IMR-90 (cell line): ENCODE results near the gene PRDM1. TPM values are rescaled to one million over a fixed set of nuclear protein-coding genes. Genes with fewer than 3 reads are reported as not detected.

Experiments
- ATAC-seq: fragments of 200-7000 bp; cut with Tn5 transposase; 2 replicates; pipeline ENCODE4 v1.9.1; 2020; ENCODE audit warnings: low read depth, mild to moderate bottlenecking, moderate library complexity
- BruUV-seq: library from RNA; stranded (reverse); fragments of 400-500 nt; replicated peaks from 2 replicates; lab custom pipeline; 2021; lab: Mats Ljungman, UMichigan
- CTCF ChIA-PET: fragments of 300-600 bp; formaldehyde crosslinking; extraction: SDS; loops from one replicate; lab custom pipeline; 2021; ENCODE audit warnings: antibody characterized with exemption; lab: Yijun Ruan, JAX
- POLR2A ChIA-PET: fragments of 300-600 bp; sonication (Branson Sonifier 250); formaldehyde crosslinking; loops from one replicate; lab custom pipeline; 2022; ENCODE audit warnings: antibody characterized with exemption; ENCODE audit not compliant: unreplicated experiment; lab: Charles Lee
- DNase-seq: peaks from one replicate; pipeline ENCODE4 v3.0.0; 2013
- H2AFZ ChIP-seq: replicated peaks from 2 replicates; pipeline ENCODE3; 2013; ENCODE audit warnings: low read length, mild to moderate bottlenecking; ENCODE audit not compliant: poor library complexity
- H2AK5ac ChIP-seq: 2 replicates; pipeline ENCODE4 v1.6.1; 2013; ENCODE audit warnings: low read depth, low read length, inconsistent platforms
- H2AK9ac ChIP-seq: replicated peaks from 2 replicates; pipeline ENCODE3; 2013; ENCODE audit warnings: mild to moderate bottlenecking, low read depth, low read length, moderate library complexity; ENCODE audit not compliant: poor library complexity
- H2BK120ac ChIP-seq: 2 replicates; pipeline ENCODE4 v1.6.1; 2013; ENCODE audit warnings: low read depth, low read length, inconsistent platforms
- H2BK15ac ChIP-seq: 3 replicates; pipeline ENCODE4 v1.6.1; 2013; ENCODE audit warnings: low read depth, low read length, inconsistent platforms
- H2BK20ac ChIP-seq: 2 replicates; pipeline ENCODE4 v1.6.1; 2013; ENCODE audit warnings: low read depth, mild to moderate bottlenecking, inconsistent platforms, low read length, moderate library complexity
- H2BK5ac ChIP-seq: 2 replicates; pipeline ENCODE4 v1.6.1; 2013; ENCODE audit warnings: mild to moderate bottlenecking, low read depth, low read length, inconsistent platforms; ENCODE audit not compliant: poor library complexity, severe bottlenecking
- H3K14ac ChIP-seq: replicated peaks from 2 replicates; pipeline ENCODE4 v1.6.1; 2013; ENCODE audit warnings: low read depth, low read length, inconsistent platforms
- H3K18ac ChIP-seq: 2 replicates; pipeline ENCODE4 v1.6.1; 2013; ENCODE audit warnings: low read depth, low read length, control low read depth
- H3K23ac ChIP-seq: 2 replicates; pipeline ENCODE4 v1.6.1; 2013; ENCODE audit warnings: low read depth, low read length, inconsistent platforms
- H3K27ac ChIP-seq: 2 replicates; pipeline ENCODE4 v1.5.1; 2013; ENCODE audit warnings: mild to moderate bottlenecking, control low read depth, low read length; ENCODE audit not compliant: insufficient read depth
- H3K27me3 ChIP-seq: 2 replicates; pipeline ENCODE4 v1.6.1; 2013; ENCODE audit warnings: low read length; ENCODE audit not compliant: control insufficient read depth, insufficient read depth
- H3K36me3 ChIP-seq: 2 replicates; pipeline ENCODE4 v1.6.1; 2013; ENCODE audit warnings: low read length, mixed read lengths; ENCODE audit not compliant: control insufficient read depth, insufficient read depth
- H3K4ac ChIP-seq: 2 replicates; pipeline ENCODE4 v1.6.1; 2013; ENCODE audit warnings: low read depth, low read length, inconsistent platforms
- H3K4me1 ChIP-seq: 2 replicates; pipeline ENCODE4 v1.6.1; 2013; ENCODE audit warnings: low read length, mixed read lengths; ENCODE audit not compliant: control insufficient read depth, insufficient read depth
- H3K4me2 ChIP-seq: 2 replicates; pipeline ENCODE4 v1.6.1; 2013; ENCODE audit warnings: low read depth, mild to moderate bottlenecking, control low read depth, low read length, moderate library complexity
- H3K4me3 ChIP-seq: 2 replicates; pipeline ENCODE4 v1.5.1; 2013; ENCODE audit warnings: low read depth, mild to moderate bottlenecking, control low read depth, low read length, moderate library complexity; ENCODE audit not compliant: insufficient read depth
- H3K56ac ChIP-seq: 2 replicates; pipeline ENCODE4 v1.6.1; 2013; ENCODE audit warnings: low read length, inconsistent platforms; ENCODE audit not compliant: insufficient read depth; ENCODE audit errors: extremely low read depth
- H3K79me1 ChIP-seq, 2 experiments: 2 replicates each; pipeline ENCODE4 v1.6.1; 2013; ENCODE audit warnings: low read length in 2 of 2, inconsistent platforms in 1 of 2, low read depth in 1 of 2
- H3K9ac ChIP-seq: 2 replicates; pipeline ENCODE4 v1.6.1; 2013; ENCODE audit warnings: low read depth, low read length, control low read depth
- H3K9me1 ChIP-seq: 2 replicates; pipeline ENCODE4 v1.6.1; 2013; ENCODE audit warnings: low read length, inconsistent platforms; ENCODE audit not compliant: insufficient read depth
- H3K9me3 ChIP-seq: 2 replicates; pipeline ENCODE4 v1.6.1; 2013; ENCODE audit warnings: low read length; ENCODE audit not compliant: control insufficient read depth, insufficient read depth
- H4K20me1 ChIP-seq: 2 replicates; pipeline ENCODE4 v1.6.1; 2013; ENCODE audit warnings: low read length, inconsistent platforms; ENCODE audit not compliant: insufficient read depth
- H4K5ac ChIP-seq: 2 replicates; pipeline ENCODE4 v1.6.1; 2013; ENCODE audit warnings: mild to moderate bottlenecking, low read depth, low read length, control low read depth
- H4K8ac ChIP-seq, 2 experiments: 2 replicates each; pipeline ENCODE4 v1.6.1; 2013; ENCODE audit warnings: low read depth in 2 of 2, low read length in 2 of 2, control low read depth in 1 of 2, inconsistent platforms in 1 of 2
- H4K91ac ChIP-seq: 2 replicates; pipeline ENCODE4 v1.6.1; 2013; ENCODE audit warnings: low read depth, low read length, inconsistent platforms; ENCODE audit not compliant: insufficient read depth
- FOS ChIP-seq: fragments of 150-350 bp; IDR thresholded peaks from 2 replicates; pipeline ENCODE4 v1.6.1; 2016; ENCODE audit warnings: low read depth, low read length
- SMC3 ChIP-seq: fragments of 150-350 bp; IDR thresholded peaks from 2 replicates; pipeline ENCODE4 v1.6.1; 2016; ENCODE audit warnings: low read depth, mild to moderate bottlenecking, antibody characterized with exemption, low read length, moderate library complexity
- WGBS, 2 experiments: methylation state at CpG; one replicate each; pipeline versions ENCODE4 v1.1.5 to v1.1.7; 2013; ENCODE audit warnings: missing lambda C conversion rate in 2 of 2; ENCODE audit not compliant: insufficient read length in 1 of 2; ENCODE audit errors: extremely low coverage in 2 of 2; 5-methylcytosine and 5-hydroxymethylcytosine counted together
- dilution Hi-C: fragments of 300-500 bp; cut with HindIII; formaldehyde crosslinking; loops from one replicate; pipeline ENCODE4 v1.14.3; 2018; ENCODE audit warnings: low sequenced_read_pairs; ENCODE audit not compliant: unreplicated experiment
- in situ Hi-C: fragments of 300-500 bp; cut with MboI; formaldehyde crosslinking; loops from 3 replicates; pipeline ENCODE4 v1.14.3; 2019; ENCODE audit warnings: low sequenced_read_pairs, inconsistent platforms, mixed read lengths
- intact Hi-C: fragments of 100-400 bp; cut with micrococcal nuclease; formaldehyde crosslinking; loops from 2 replicates; pipeline ENCODE4 v1.10.0; 2022
- polyA plus RNA-seq, 3 experiments: library from polyadenylated mRNA; depleted of rRNA; stranded (reverse); fragments of >200 nt; gene quantifications; 2 replicates each; pipeline ENCODE4 v1.2.3, GENCODE V29; 2012; ENCODE audit warnings: low replicate concordance in 1 of 3
- total RNA-seq: library from RNA; depleted of rRNA; stranded (reverse); fragments of >200 nt; gene quantifications from 2 replicates; pipeline ENCODE4 v1.2.3, GENCODE V29; 2012

PRDM1 gene
- total and polyA plus RNA-seq, 2 of the 4 experiments (the other 2 are of a cell fraction): 2.3 to 3.0 TPM

DNA sequence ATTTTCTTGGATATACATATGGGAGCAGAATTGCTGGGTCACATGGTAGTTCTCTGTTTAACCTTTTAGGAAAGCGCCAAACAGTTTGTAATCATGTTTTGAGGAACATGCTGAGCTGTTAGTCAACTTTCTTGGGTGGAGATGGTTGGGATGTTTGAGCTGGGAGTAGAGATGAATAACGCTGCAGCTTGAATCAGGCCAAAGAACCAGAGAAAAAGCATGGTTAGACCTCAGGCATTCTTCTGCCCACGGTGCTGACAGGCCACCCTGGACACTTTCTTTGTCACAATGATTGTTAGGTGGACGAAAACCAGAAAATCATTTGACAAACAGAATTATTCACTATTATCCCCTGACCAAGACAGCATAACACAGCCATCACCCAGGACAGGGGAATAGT, 66.8 kb downstream of the PRDM1 start:
- H4K8ac ChIP-seq: no peak overlapping the region
- no peaks in the 10 kb centered on the region for H4K20me1 ChIP-seq
- no peak overlapping the region for H3K27ac ChIP-seq
- no peak overlapping the region for H3K4me3 ChIP-seq
- no peak overlapping the region for H3K18ac ChIP-seq
- no peak for ATAC-seq
- H3K36me3 ChIP-seq: no peaks in the 10 kb centered on the region
- in situ Hi-C loops: no loop called here
- H3K4me2 ChIP-seq: no peak overlapping the region
- H2AK5ac ChIP-seq: no peak overlapping the region
- POLR2A ChIA-PET: no interaction called here
- H3K56ac ChIP-seq: no peak overlapping the region
- H3K4me1 ChIP-seq: peaks cover 1% of the 10 kb centered on the region
- no peak overlapping the region for H4K91ac ChIP-seq
- H2AK9ac ChIP-seq: no peak overlapping the region
- intact Hi-C loops: no loop called here
- no peak overlapping the region for H3K9ac ChIP-seq
- no peak overlapping the region for H2BK20ac ChIP-seq
- CTCF ChIA-PET: interaction anchor here (0.7 kb wide), 1 partner anchor 1195 kb away, joined by 5 read pairs; no protein-coding TSS in a partner anchor
- no peak overlapping the region for H3K23ac ChIP-seq
- no peak for TF ChIP-seq SMC3
- TF ChIP-seq FOS: no peak
- H3K9me3 ChIP-seq: no peaks in the 10 kb centered on the region
- no peak for DNase-seq
- no peak overlapping the region for H4K5ac ChIP-seq
- no CpG with 5 or more reads among the region's 4 CpGs for WGBS, 2 experiments
- H3K9me1 ChIP-seq: peaks cover 4% of the 10 kb centered on the region
- BruUV-seq: no TSS peak
- H2BK15ac ChIP-seq: no peak overlapping the region
- dilution Hi-C loops: no loop called here
- no peaks in the 10 kb centered on the region for H3K79me1 ChIP-seq
- no peak overlapping the region for H3K4ac ChIP-seq
- H3K14ac ChIP-seq: no peak overlapping the region
- H2BK5ac ChIP-seq: no peak overlapping the region
- no peaks in the 10 kb centered on the region for H3K27me3 ChIP-seq
- H2AFZ ChIP-seq: no peak overlapping the region
- H2BK120ac ChIP-seq: no peak overlapping the region
